Measurements from ENCODE around the gene KCND2.
"Not testable (repeated sequence)": the region's sequence is repeated elsewhere in the genome, so short reads cannot be mapped to it uniquely, and the experiment has no call there.

KCND2 gene

GRCh38 chr7:120775755-120776154 is 502.8 kb downstream of the KCND2 start:
- Histone ChIP-seq H3K4me3 (ENCODE audit: low read length) (no peak overlapping the region), H4K20me1 (ENCODE audit: control insufficient read depth, insufficient read depth, low read depth, low read length) (no peaks in the 10 kb centered on the region), H3K27me3 (ENCODE audit: control insufficient read depth, low read length) (no peaks in the 10 kb centered on the region), H3K9me2 (replicated peaks; ENCODE audit: control insufficient read depth, low read length) (no peaks in the 10 kb centered on the region), H3K4me1 (ENCODE audit: control insufficient read depth, low read length) (no peaks in the 10 kb centered on the region), H3K4me2 (ENCODE audit: low read length) (no peak overlapping the region), H3K9me3 (ENCODE audit: control insufficient read depth, insufficient read depth, low read length) (no peaks in the 10 kb centered on the region), H3K27ac (ENCODE audit: low read depth, low read length) (no peak overlapping the region), H3F3A (ENCODE audit: control insufficient read depth, insufficient read depth) (no peaks in the 10 kb centered on the region), H3K36me3 (ENCODE audit: control insufficient read depth, low read length) (no peaks in the 10 kb centered on the region), H3K79me2 (ENCODE audit: control insufficient read depth, low read length) (no peaks in the 10 kb centered on the region)
- TF ChIP-seq CTCF (IDR thresholded peaks at IDR 0.05; ENCODE audit: low read depth, low read length, poor library complexity, severe bottlenecking), result no peak
- no peak for TF ChIP-seq EZH2phosphoT487 (IDR thresholded peaks at IDR 0.05; ENCODE audit: borderline replicate concordance, low read length)

- not testable (repeated sequence) for H3K79me2 ChIP-seq (ENCODE audit: control insufficient read depth, low read length); H3K4me1 ChIP-seq (ENCODE audit: control insufficient read depth, low read length); H3K36me3 ChIP-seq (ENCODE audit: control insufficient read depth, low read length)
These were observed 506.1 kb downstream of the KCND2 start for GRCh38 chr7:120779078-120779477.

GRCh38 chr7:120780451-120780850 is 507.5 kb downstream of the KCND2 start:
- not testable (repeated sequence) for H3K36me3 ChIP-seq (ENCODE audit: control insufficient read depth, low read length); H3K9me3 ChIP-seq (ENCODE audit: control insufficient read depth, insufficient read depth, low read length); H3K4me3 ChIP-seq (ENCODE audit: low read length); H3K4me1 ChIP-seq (ENCODE audit: control insufficient read depth, low read length); H3F3A ChIP-seq (ENCODE audit: control insufficient read depth, insufficient read depth); H3K79me2 ChIP-seq (ENCODE audit: control insufficient read depth, low read length); H3K27ac ChIP-seq (ENCODE audit: low read depth, low read length); H3K4me2 ChIP-seq (ENCODE audit: low read length); H3K27me3 ChIP-seq (ENCODE audit: control insufficient read depth, low read length); H3K9me2 ChIP-seq (replicated peaks; ENCODE audit: control insufficient read depth, low read length); H4K20me1 ChIP-seq (ENCODE audit: control insufficient read depth, insufficient read depth, low read depth, low read length)

More at GRCh38 chr7:120779078-120779477, 506.1 kb downstream of the KCND2 start:
- H3K9me2 ChIP-seq (replicated peaks; ENCODE audit: control insufficient read depth, low read length); H4K20me1 ChIP-seq (ENCODE audit: control insufficient read depth, insufficient read depth, low read depth, low read length); H3K9me3 ChIP-seq (ENCODE audit: control insufficient read depth, insufficient read depth, low read length); H3K27ac ChIP-seq (ENCODE audit: low read depth, low read length); H3K4me3 ChIP-seq (ENCODE audit: low read length); H3F3A ChIP-seq (ENCODE audit: control insufficient read depth, insufficient read depth); H3K27me3 ChIP-seq (ENCODE audit: control insufficient read depth, low read length); H3K4me2 ChIP-seq (ENCODE audit: low read length): not testable (repeated sequence)

- no peak for TF ChIP-seq EZH2phosphoT487 (IDR thresholded peaks at IDR 0.05; ENCODE audit: borderline replicate concordance, low read length)
- no peak for TF ChIP-seq CTCF (IDR thresholded peaks at IDR 0.05; ENCODE audit: low read depth, low read length, poor library complexity, severe bottlenecking)
- no peaks in the 10 kb centered on the region for H3K79me2 ChIP-seq (ENCODE audit: control insufficient read depth, low read length)
- peaks cover 4% of the 10 kb centered on the region for H3K27me3 ChIP-seq (ENCODE audit: control insufficient read depth, low read length)
- no peak overlapping the region for H3K4me3 ChIP-seq (ENCODE audit: low read length)
- H3K9me2 ChIP-seq (replicated peaks; ENCODE audit: control insufficient read depth, low read length), result no peaks in the 10 kb centered on the region
- H3K9me3 ChIP-seq (ENCODE audit: control insufficient read depth, insufficient read depth, low read length), result no peaks in the 10 kb centered on the region
- no peak overlapping the region for H3K27ac ChIP-seq (ENCODE audit: low read depth, low read length)
- no peaks in the 10 kb centered on the region for H3F3A ChIP-seq (ENCODE audit: control insufficient read depth, insufficient read depth)
- no peaks in the 10 kb centered on the region for H4K20me1 ChIP-seq (ENCODE audit: control insufficient read depth, insufficient read depth, low read depth, low read length)
- no peaks in the 10 kb centered on the region for H3K4me1 ChIP-seq (ENCODE audit: control insufficient read depth, low read length)
- no peak overlapping the region for H3K4me2 ChIP-seq (ENCODE audit: low read length)
- no peaks in the 10 kb centered on the region for H3K36me3 ChIP-seq (ENCODE audit: control insufficient read depth, low read length)
These were observed 508.0 kb downstream of the KCND2 start for GRCh38 chr7:120780938-120781337.

- H3K79me2 ChIP-seq (ENCODE audit: control insufficient read depth, low read length); H4K20me1 ChIP-seq (ENCODE audit: control insufficient read depth, insufficient read depth, low read depth, low read length); H3F3A ChIP-seq (ENCODE audit: control insufficient read depth, insufficient read depth); H3K27ac ChIP-seq (ENCODE audit: low read depth, low read length); H3K36me3 ChIP-seq (ENCODE audit: control insufficient read depth, low read length); H3K27me3 ChIP-seq (ENCODE audit: control insufficient read depth, low read length); H3K4me2 ChIP-seq (ENCODE audit: low read length); H3K4me1 ChIP-seq (ENCODE audit: control insufficient read depth, low read length); H3K4me3 ChIP-seq (ENCODE audit: low read length); H3K9me2 ChIP-seq (replicated peaks; ENCODE audit: control insufficient read depth, low read length); H3K9me3 ChIP-seq (ENCODE audit: control insufficient read depth, insufficient read depth, low read length): not testable (repeated sequence)
These were observed 508.9 kb downstream of the KCND2 start for GRCh38 chr7:120781924-120782323.

Measured in DOHH2 (cell line).